22Rv1 (cell line): Measurements from ENCODE around the gene TEX52.

ENCODE experiments used
- ZFX ChIP-seq: fragments of 450-650 bp; IDR thresholded peaks from 2 replicates; pipeline ENCODE4 v1.6.1; 2017; ENCODE audit warnings: antibody characterized with exemption, borderline replicate concordance
- TF ChIP-seq, protein P1 (sequence below): fragments of 450-650 bp; IDR thresholded peaks from 2 replicates; pipeline ENCODE4 v1.5.1; 2017; ENCODE audit warnings: mild to moderate bottlenecking

DNA sequence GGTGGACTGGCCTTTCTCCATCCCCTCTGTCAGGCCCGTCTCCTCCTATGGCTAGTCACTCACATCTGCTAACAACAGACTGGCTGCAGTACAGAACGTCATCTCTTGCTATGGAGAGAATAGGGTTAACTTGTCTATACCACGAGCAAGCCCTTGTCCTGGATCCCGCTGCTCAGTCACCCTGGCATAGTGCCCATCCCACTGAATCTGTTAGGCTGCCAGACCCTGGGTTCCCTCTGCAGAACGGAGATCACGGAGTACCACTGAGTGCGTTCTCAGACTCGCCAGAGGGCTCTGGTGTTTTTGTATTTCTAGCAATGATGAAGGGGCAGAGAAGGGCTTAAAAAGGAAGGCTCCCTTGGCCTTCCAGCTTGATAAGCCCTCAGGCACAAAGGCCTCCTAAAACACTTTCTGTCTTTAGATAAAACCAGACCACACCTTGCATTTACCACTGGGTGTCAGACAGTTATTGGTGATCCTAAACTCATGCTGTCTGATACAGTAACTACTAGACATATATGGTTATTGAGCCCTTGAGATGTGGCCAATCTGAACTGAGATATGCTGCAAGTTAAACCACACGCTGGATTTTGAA is 15.7 kb downstream of the TEX52 start:
- TF ChIP-seq, protein P1, sequence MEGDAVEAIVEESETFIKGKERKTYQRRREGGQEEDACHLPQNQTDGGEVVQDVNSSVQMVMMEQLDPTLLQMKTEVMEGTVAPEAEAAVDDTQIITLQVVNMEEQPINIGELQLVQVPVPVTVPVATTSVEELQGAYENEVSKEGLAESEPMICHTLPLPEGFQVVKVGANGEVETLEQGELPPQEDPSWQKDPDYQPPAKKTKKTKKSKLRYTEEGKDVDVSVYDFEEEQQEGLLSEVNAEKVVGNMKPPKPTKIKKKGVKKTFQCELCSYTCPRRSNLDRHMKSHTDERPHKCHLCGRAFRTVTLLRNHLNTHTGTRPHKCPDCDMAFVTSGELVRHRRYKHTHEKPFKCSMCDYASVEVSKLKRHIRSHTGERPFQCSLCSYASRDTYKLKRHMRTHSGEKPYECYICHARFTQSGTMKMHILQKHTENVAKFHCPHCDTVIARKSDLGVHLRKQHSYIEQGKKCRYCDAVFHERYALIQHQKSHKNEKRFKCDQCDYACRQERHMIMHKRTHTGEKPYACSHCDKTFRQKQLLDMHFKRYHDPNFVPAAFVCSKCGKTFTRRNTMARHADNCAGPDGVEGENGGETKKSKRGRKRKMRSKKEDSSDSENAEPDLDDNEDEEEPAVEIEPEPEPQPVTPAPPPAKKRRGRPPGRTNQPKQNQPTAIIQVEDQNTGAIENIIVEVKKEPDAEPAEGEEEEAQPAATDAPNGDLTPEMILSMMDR = no peak
- TF ChIP-seq ZFX = no peak
